GM20000 (cell line): Measurements from ENCODE around the gene MCF2L.

Experiments used
- DNase-seq: peaks from one replicate; pipeline ENCODE4 v3.0.0; 2012; ENCODE audit warnings: low spot score
- TF ChIP-seq, protein P1 (sequence below): IDR thresholded peaks from 2 replicates; pipeline ENCODE4 v1.5.1; 2012; ENCODE audit warnings: mild to moderate bottlenecking, control low read depth; ENCODE audit errors: extremely low read depth, missing control alignments

Gene MCF2L

DNA sequence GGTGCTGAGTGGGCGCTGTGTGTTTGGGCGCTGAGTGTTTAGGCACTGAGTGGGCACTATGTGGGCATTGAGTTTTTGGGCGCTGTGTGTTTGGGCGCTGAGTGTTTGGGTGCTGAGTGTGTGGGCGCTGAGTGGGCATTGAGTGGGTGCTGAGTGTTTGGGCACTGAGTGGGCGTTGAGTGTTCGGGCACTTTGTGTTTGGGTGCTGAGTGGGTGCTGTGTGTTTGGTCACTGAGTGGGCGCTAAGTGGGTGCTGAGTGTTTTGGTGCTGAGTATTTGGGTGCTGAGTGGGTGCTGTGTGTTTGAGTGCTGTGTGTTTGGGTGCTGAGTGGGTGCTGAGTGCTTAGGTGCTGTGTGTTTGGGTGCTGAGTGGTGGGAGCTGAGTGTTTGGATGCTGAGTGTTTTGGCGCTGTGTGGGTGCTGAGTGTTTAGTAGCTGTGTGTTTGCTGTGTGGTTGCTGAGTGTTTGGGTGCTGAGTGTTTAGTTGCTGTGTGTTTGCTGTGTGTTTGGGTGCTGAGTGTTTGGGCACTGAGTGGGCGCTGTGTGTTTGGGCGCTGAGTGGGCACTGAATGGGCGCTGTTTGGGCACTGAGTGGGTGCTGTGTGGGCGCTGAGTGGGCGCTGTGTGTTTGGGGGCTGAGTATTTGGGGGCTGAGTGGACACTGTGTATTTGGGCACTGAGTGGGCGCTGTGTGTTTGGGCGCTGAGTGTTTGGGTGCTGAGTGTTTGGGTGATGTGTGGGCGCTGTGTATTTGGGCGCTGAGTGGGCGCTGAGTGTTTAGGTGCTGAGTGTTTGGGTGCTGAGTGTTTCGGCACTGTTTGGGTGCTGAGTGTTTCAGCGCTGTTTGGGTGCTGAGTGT lies 89.3 kb downstream of the MCF2L start:
- TF ChIP-seq, protein P1, sequence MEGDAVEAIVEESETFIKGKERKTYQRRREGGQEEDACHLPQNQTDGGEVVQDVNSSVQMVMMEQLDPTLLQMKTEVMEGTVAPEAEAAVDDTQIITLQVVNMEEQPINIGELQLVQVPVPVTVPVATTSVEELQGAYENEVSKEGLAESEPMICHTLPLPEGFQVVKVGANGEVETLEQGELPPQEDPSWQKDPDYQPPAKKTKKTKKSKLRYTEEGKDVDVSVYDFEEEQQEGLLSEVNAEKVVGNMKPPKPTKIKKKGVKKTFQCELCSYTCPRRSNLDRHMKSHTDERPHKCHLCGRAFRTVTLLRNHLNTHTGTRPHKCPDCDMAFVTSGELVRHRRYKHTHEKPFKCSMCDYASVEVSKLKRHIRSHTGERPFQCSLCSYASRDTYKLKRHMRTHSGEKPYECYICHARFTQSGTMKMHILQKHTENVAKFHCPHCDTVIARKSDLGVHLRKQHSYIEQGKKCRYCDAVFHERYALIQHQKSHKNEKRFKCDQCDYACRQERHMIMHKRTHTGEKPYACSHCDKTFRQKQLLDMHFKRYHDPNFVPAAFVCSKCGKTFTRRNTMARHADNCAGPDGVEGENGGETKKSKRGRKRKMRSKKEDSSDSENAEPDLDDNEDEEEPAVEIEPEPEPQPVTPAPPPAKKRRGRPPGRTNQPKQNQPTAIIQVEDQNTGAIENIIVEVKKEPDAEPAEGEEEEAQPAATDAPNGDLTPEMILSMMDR, result no peak
- no peak for DNase-seq

GRCh38 chr13:113058988-113059850 lies 90.2 kb downstream of the MCF2L start:
- TF ChIP-seq, protein P1, result no peak
- DNase-seq, result no peak

DNA sequence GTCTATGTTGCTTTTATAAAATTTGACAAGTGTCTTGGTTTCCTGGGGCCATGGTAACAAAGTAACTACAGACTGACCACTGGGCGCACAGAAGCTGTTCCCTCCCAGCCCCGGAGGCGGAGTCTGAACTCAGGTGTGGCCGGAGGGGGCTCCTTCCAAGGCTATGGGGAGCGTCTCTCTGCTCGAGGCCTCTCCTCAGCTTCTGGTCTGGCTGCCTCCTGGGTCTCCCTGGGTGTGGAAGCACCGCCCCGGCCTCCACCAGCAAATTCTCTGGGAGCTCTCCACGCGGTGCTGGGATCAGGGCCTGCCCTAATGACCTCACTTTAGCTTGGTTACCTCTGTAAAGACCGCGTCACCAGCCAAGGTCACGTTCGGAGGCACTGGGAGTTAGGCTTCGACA lies 90.9 kb downstream of the MCF2L start:
- TF ChIP-seq, protein P1, result no peak
- no peak for DNase-seq

- TF ChIP-seq, protein P1, result no peak
These were observed 91.7 kb downstream of the MCF2L start for GRCh38 chr13:113060557-113061270.

DNA sequence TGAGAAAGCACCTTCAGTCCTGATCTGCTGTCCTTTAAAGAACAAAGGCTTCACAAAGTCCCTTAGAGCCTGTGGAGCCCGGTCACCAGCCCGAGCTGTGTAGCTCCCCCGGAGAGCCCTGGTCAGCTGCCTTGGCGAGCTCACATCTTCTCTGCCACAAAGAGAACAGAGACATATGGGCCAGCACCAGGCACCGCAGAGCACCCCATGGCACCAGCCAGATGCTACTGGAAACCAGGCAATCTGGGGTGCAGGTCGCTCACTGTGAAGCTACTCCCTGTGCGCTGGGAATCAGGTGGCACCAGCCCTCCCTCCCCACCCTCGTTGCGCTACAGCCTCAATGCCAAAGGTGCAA lies 92.2 kb downstream of the MCF2L start:
- TF ChIP-seq, protein P1, result no peak
- DNase-seq, result no peak

More at GRCh38 chr13:113060557-113061270, 91.7 kb downstream of the MCF2L start:
- no peak for DNase-seq

DNA sequence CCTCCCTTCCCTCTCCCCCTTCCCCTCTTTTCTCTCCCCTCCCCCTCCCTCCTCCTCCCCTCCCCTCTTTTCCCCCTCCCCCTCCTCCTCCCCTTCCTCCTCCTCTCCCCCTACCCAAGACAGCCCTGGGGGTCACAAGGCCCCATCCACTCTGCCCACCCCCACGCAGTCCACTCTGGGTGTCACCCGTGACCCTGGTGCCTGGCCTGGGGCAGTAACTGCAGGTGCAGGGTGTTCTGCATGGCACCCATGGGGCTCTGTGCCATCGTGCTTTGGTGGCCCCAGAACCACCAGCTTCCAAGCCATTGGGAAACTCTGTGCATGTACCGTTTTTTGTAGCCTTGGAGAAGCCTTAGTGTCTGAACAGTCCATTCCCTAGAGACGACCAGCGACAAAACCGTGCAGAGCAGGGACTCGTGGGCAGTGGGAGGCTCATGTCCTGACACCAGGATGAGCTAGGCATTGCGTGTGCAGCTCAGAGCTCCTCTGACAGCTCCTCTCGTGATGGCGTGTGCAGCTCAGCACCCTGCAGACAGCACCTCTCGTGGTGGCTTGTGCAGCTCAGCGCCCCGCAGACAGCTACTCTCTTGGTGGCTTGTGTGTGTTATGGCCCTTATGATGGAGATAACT lies 92.9 kb downstream of the MCF2L start:
- no peak for DNase-seq
- TF ChIP-seq, protein P1, result no peak
